HCT116 (cell line): ENCODE measurements around the gene COX6A2.

Experiments
- EGR1 ChIP-seq: IDR thresholded peaks from 2 replicates; pipeline ENCODE4 v1.6.1; 2012; ENCODE audit warnings: low read depth
- EZH2 ChIP-seq: fragments of 200-600 bp; sonication (generic); IDR thresholded peaks from 2 replicates; pipeline ENCODE4 v1.6.1; 2017; ENCODE audit warnings: antibody characterized with exemption, mixed run types
- EZH2phosphoT487 ChIP-seq: fragments of 200-600 bp; IDR thresholded peaks from 2 replicates; pipeline ENCODE4 v1.6.1; 2018; ENCODE audit warnings: antibody characterized with exemption, borderline replicate concordance
- POLR2A ChIP-seq: IDR thresholded peaks from 2 replicates; pipeline ENCODE4 v1.7.0; 2011; ENCODE audit warnings: borderline replicate concordance; ENCODE audit not compliant: insufficient read depth, insufficient read length; ENCODE audit errors: extremely low read depth
- POLR2AphosphoS5 ChIP-seq: IDR thresholded peaks from 2 replicates; pipeline ENCODE4 v1.6.1; 2011; ENCODE audit warnings: mild to moderate bottlenecking, low read depth, low read length, moderate library complexity
- RAD21 ChIP-seq: IDR thresholded peaks from 2 replicates; pipeline ENCODE4 v1.6.1; 2012; ENCODE audit warnings: low read depth, mild to moderate bottlenecking
- SP1 ChIP-seq: IDR thresholded peaks from 2 replicates; pipeline ENCODE4 v1.6.1; 2012; ENCODE audit warnings: low read depth
- SRF ChIP-seq: IDR thresholded peaks from 2 replicates; pipeline ENCODE4 v1.6.1; 2012; ENCODE audit warnings: low read depth
- TF ChIP-seq, protein P1 (sequence below), 3 experiments: fragments of 200-600 bp in 1 of 3; sonication (generic) in 1 of 3; IDR thresholded peaks in 2 of 3; conservative IDR thresholded peaks in 1 of 3; 2 replicates each; pipeline ENCODE4 v1.5.1; 2012 to 2017; ENCODE audit warnings: low read depth in 2 of 3, low read length in 2 of 3, antibody characterized with exemption in 1 of 3, borderline replicate concordance in 1 of 3, control low read depth in 1 of 3, mild to moderate bottlenecking in 1 of 3, mixed read lengths in 1 of 3, mixed run types in 1 of 3, moderate library complexity in 1 of 3; ENCODE audit not compliant: insufficient read depth in 1 of 3
- TF ChIP-seq, protein P2 (sequence below): IDR thresholded peaks from 2 replicates; pipeline ENCODE4 v1.6.1; 2012; ENCODE audit warnings: low read depth
- TF ChIP-seq, protein P3 (sequence below): IDR thresholded peaks from 2 replicates; pipeline ENCODE4 v1.6.1; 2012
- TF ChIP-seq, protein P4 (sequence below): IDR thresholded peaks from 2 replicates; pipeline ENCODE4 v1.6.1; 2011; ENCODE audit warnings: mild to moderate bottlenecking, low read length, moderate library complexity; ENCODE audit not compliant: insufficient replicate concordance; ENCODE audit errors: extremely low read depth
- TF ChIP-seq, protein P5 (sequence below): IDR thresholded peaks from 2 replicates; pipeline ENCODE4 v1.6.1; 2012

DNA sequence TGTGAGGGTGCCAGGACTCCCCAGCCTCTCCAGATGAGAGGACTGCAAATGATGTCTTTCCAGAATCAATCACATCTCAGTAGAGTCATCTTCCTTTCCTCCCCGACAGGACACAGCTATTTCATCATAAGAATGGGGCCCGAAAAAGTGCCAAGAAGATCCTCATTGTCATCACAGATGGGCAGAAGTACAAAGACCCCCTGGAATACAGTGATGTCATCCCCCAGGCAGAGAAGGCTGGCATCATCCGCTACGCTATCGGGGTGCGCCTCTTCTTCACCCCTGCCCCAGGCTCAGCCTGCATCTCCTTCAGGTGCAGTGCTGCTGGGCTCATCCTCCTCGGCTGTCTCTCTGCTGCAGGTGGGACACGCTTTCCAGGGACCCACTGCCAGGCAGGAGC lies 20.8 kb downstream of the COX6A2 start:
- TF ChIP-seq, protein P1, sequence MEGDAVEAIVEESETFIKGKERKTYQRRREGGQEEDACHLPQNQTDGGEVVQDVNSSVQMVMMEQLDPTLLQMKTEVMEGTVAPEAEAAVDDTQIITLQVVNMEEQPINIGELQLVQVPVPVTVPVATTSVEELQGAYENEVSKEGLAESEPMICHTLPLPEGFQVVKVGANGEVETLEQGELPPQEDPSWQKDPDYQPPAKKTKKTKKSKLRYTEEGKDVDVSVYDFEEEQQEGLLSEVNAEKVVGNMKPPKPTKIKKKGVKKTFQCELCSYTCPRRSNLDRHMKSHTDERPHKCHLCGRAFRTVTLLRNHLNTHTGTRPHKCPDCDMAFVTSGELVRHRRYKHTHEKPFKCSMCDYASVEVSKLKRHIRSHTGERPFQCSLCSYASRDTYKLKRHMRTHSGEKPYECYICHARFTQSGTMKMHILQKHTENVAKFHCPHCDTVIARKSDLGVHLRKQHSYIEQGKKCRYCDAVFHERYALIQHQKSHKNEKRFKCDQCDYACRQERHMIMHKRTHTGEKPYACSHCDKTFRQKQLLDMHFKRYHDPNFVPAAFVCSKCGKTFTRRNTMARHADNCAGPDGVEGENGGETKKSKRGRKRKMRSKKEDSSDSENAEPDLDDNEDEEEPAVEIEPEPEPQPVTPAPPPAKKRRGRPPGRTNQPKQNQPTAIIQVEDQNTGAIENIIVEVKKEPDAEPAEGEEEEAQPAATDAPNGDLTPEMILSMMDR (IDR thresholded peaks at IDR 0.05 in 2 of 3, conservative IDR thresholded peaks at IDR 0.05 in 1 of 3; ENCODE audit: borderline replicate concordance in 1 of 3, insufficient read depth in 1 of 3, low read depth in 2 of 3, low read length in 2 of 3): no peak
- no peak for TF ChIP-seq SRF
- TF ChIP-seq POLR2A: no peak
- no peak for TF ChIP-seq EZH2
- TF ChIP-seq EZH2phosphoT487: no peak
- no peak for TF ChIP-seq EGR1
- TF ChIP-seq, protein P2, sequence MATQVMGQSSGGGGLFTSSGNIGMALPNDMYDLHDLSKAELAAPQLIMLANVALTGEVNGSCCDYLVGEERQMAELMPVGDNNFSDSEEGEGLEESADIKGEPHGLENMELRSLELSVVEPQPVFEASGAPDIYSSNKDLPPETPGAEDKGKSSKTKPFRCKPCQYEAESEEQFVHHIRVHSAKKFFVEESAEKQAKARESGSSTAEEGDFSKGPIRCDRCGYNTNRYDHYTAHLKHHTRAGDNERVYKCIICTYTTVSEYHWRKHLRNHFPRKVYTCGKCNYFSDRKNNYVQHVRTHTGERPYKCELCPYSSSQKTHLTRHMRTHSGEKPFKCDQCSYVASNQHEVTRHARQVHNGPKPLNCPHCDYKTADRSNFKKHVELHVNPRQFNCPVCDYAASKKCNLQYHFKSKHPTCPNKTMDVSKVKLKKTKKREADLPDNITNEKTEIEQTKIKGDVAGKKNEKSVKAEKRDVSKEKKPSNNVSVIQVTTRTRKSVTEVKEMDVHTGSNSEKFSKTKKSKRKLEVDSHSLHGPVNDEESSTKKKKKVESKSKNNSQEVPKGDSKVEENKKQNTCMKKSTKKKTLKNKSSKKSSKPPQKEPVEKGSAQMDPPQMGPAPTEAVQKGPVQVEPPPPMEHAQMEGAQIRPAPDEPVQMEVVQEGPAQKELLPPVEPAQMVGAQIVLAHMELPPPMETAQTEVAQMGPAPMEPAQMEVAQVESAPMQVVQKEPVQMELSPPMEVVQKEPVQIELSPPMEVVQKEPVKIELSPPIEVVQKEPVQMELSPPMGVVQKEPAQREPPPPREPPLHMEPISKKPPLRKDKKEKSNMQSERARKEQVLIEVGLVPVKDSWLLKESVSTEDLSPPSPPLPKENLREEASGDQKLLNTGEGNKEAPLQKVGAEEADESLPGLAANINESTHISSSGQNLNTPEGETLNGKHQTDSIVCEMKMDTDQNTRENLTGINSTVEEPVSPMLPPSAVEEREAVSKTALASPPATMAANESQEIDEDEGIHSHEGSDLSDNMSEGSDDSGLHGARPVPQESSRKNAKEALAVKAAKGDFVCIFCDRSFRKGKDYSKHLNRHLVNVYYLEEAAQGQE: no peak
- TF ChIP-seq, protein P3, sequence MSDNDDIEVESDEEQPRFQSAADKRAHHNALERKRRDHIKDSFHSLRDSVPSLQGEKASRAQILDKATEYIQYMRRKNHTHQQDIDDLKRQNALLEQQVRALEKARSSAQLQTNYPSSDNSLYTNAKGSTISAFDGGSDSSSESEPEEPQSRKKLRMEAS: no peak
- TF ChIP-seq POLR2AphosphoS5: no peak
- TF ChIP-seq, protein P4, sequence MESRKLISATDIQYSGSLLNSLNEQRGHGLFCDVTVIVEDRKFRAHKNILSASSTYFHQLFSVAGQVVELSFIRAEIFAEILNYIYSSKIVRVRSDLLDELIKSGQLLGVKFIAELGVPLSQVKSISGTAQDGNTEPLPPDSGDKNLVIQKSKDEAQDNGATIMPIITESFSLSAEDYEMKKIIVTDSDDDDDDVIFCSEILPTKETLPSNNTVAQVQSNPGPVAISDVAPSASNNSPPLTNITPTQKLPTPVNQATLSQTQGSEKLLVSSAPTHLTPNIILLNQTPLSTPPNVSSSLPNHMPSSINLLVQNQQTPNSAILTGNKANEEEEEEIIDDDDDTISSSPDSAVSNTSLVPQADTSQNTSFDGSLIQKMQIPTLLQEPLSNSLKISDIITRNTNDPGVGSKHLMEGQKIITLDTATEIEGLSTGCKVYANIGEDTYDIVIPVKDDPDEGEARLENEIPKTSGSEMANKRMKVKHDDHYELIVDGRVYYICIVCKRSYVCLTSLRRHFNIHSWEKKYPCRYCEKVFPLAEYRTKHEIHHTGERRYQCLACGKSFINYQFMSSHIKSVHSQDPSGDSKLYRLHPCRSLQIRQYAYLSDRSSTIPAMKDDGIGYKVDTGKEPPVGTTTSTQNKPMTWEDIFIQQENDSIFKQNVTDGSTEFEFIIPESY: no peak
- no peak for TF ChIP-seq SP1
- TF ChIP-seq, protein P5, sequence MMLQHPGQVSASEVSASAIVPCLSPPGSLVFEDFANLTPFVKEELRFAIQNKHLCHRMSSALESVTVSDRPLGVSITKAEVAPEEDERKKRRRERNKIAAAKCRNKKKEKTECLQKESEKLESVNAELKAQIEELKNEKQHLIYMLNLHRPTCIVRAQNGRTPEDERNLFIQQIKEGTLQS: no peak
- no peak for TF ChIP-seq RAD21
